HG03460 (cell line): Measurements from ENCODE around the gene FMNL3.

ENCODE experiments used
- ATAC-seq: cut with Tn5 transposase; IDR thresholded peaks from one replicate; pipeline ENCODE4 v1.9.1; 2021; ENCODE audit not compliant: unreplicated experiment

FMNL3 gene

GRCh38 chr12:49652921-49653520, 54.2 kb downstream of the FMNL3 start:
- ATAC-seq: no peak

GRCh38 chr12:49651855-49652254, 55.4 kb downstream of the FMNL3 start:
- ATAC-seq: no peak

GRCh38 chr12:49649892-49650291, 57.3 kb downstream of the FMNL3 start:
- ATAC-seq: no peak

GRCh38 chr12:49649445-49649844, 57.8 kb downstream of the FMNL3 start:
- no peak for ATAC-seq

GRCh38 chr12:49648712-49649003, 58.5 kb downstream of the FMNL3 start:
- ATAC-seq: no peak

GRCh38 chr12:49647827-49648711, 59.1 kb downstream of the FMNL3 start:
- no peak for ATAC-seq

GRCh38 chr12:49646871-49647654, 60.1 kb downstream of the FMNL3 start:
- ATAC-seq: no peak

GRCh38 chr12:49646331-49646830, 60.8 kb downstream of the FMNL3 start:
- no peak for ATAC-seq

- no peak for ATAC-seq
Observed at GRCh38 chr12:49645146-49646039, 61.8 kb downstream of the FMNL3 start.

GRCh38 chr12:49644620-49644994, 62.6 kb downstream of the FMNL3 start:
- no peak for ATAC-seq

GRCh38 chr12:49643961-49644619, 63.1 kb downstream of the FMNL3 start:
- no peak for ATAC-seq

- no peak for ATAC-seq
Observed at GRCh38 chr12:49643135-49643534, 64.1 kb downstream of the FMNL3 start.

- ATAC-seq: no peak
Observed at GRCh38 chr12:49642370-49642802, 64.8 kb downstream of the FMNL3 start.

- ATAC-seq: no peak
Observed at GRCh38 chr12:49641748-49642369, 65.3 kb downstream of the FMNL3 start.

GRCh38 chr12:49636979-49637755, 70.0 kb downstream of the FMNL3 start:
- ATAC-seq: peak; percentile 68

- no peak for ATAC-seq
Observed at GRCh38 chr12:49636574-49636973, 70.6 kb downstream of the FMNL3 start.

- ATAC-seq: no peak
Observed at GRCh38 chr12:49635656-49636055, 71.5 kb downstream of the FMNL3 start.

- ATAC-seq: no peak
Observed at GRCh38 chr12:49635036-49635435, 72.2 kb downstream of the FMNL3 start.
